Transverse colon (tissue), 4 donors: Measurements from ENCODE around the gene LAMTOR3. TPM values are rescaled to one million over a fixed set of nuclear protein-coding genes. Genes with fewer than 3 reads are reported as not detected.

Source experiments
- DNase-seq: peaks from one replicate; pipeline ENCODE4 v3.0.0-alpha.2; 2019
- H3K27ac ChIP-seq, 4 donors: fragments of 200-600 bp; sonication (generic); 2 replicates each; pipeline ENCODE4 v1.5.1; 2016 to 2018; ENCODE audit warnings: inconsistent platforms in 4 of 4
- H3K27me3 ChIP-seq: fragments of 200-600 bp; sonication (generic); 2 replicates; pipeline ENCODE4 v1.5.1; 2017; ENCODE audit warnings: inconsistent platforms
- H3K36me3 ChIP-seq, 4 donors: fragments of 200-600 bp; sonication (generic); 2 replicates each; pipeline ENCODE4 v1.5.1; 2017 to 2019; ENCODE audit warnings: inconsistent platforms in 4 of 4
- H3K4me1 ChIP-seq, 4 donors: fragments of 200-600 bp; sonication (generic); 2 replicates each; pipeline ENCODE4 v1.5.1; 2017 to 2020; ENCODE audit warnings: inconsistent platforms in 4 of 4
- H3K4me3 ChIP-seq, 4 donors: fragments of 200-600 bp; sonication (generic); 1 replicate in 1 of 4; 2 replicates in 3 of 4; pipeline versions ENCODE4 v1.5.1 to v1.6.1; 2017 to 2019; ENCODE audit warnings: inconsistent platforms in 4 of 4
- H3K9me3 ChIP-seq, 2 donors: fragments of 200-600 bp; sonication (generic); 2 replicates each; pipeline ENCODE4 v1.5.1; 2017 to 2019; ENCODE audit warnings: inconsistent platforms in 2 of 2
- CTCF ChIP-seq, 5 experiments: fragments of 200-600 bp in 3 of 5; fragments of 450-650 bp in 2 of 5; sonication (generic) in 3 of 5; IDR thresholded peaks; 1 replicate in 2 of 5; 2 replicates in 3 of 5; pipeline ENCODE4 v1.5.1; 2016 to 2017; ENCODE audit warnings: antibody characterized with exemption in 5 of 5, inconsistent platforms in 3 of 5, mild to moderate bottlenecking in 2 of 5, moderate library complexity in 1 of 5
- EP300 ChIP-seq: sonication (generic); formaldehyde crosslinking; IDR thresholded peaks from one replicate; pipeline ENCODE4 v1.6.1; 2017; ENCODE audit warnings: antibody characterized with exemption, low read depth
- POLR2A ChIP-seq: fragments of 450-650 bp; IDR thresholded peaks from one replicate; pipeline ENCODE4 v1.6.1; 2016; ENCODE audit warnings: antibody characterized with exemption, mild to moderate bottlenecking, moderate library complexity
- POLR2AphosphoS5 ChIP-seq, 3 donors: sonication (generic); formaldehyde crosslinking; IDR thresholded peaks; one replicate each; pipeline ENCODE4 v1.6.1; 2016; ENCODE audit warnings: antibody characterized with exemption in 3 of 3
- WGBS, 2 donors: methylation state at CpG; one replicate each; pipeline ENCODE4 v1.1.5; 2018; ENCODE audit warnings: low coverage in 1 of 2; 5-methylcytosine and 5-hydroxymethylcytosine counted together
- in situ Hi-C, 4 donors: fragments of 200-750 bp; cut with MboI; loops; one replicate each; pipeline versions ENCODE4 v1.15.0 to v1.15.1; 2017; ENCODE audit warnings: low sequenced_read_pairs in 3 of 4, low pct_ligation_motif_present in 1 of 4, low pct_unique_long_range_greater_than_20kb in 1 of 4
- intact Hi-C: fragments of 100-400 bp; cut with DNase I; formaldehyde crosslinking; loops from one replicate; pipeline ENCODE4 v1.15.1; 2023; ENCODE audit warnings: low total_unique reads
- total RNA-seq, 4 donors: library from RNA; depleted of rRNA; stranded (reverse); fragments of >200 nt; gene quantifications; one replicate each; pipeline ENCODE4 v1.1.0, GENCODE V29; 2016

The LAMTOR3 gene
- 10 to 100 TPM in 3 of 4 donors, under 1 TPM in 1; 1.00 to 60.3 (median 32.0) TPM for total RNA-seq

GRCh38 chr4:99894161-99894997, at the start of gene LAMTOR3:
TSS of gene LAMTOR3 (minus strand) at chr4:99894427. CDS start at chr4:99893963, 464 bp downstream.
- Histone ChIP-seq H3K9me3 (no peaks in the 10 kb centered on the region), H3K27ac (peak within 1 kb of the TSS; percentile 86 to 90 (median 89)), H3K36me3 (no peaks in the 10 kb centered on the region), H3K4me3 (peak within 1 kb of the TSS; percentile 57 to 81 (median 76)), H3K27me3 (no peaks in the 10 kb centered on the region), H3K4me1 (peaks cover 9 to 34% (median 11%) of the 10 kb centered on the region in 4 donors)
- intact Hi-C loops: loop anchor here (5.0 to 10.0 kb wide), 2 partner anchors 53 to 330 kb away; partner anchors contain the start of genes DNAJB14 and TRMT10A
- DNase-seq: peak; percentile 94
- in situ Hi-C loops: loop anchor here in 3 of 4 donors (10.0 to 25.0 kb wide), 3 partner anchors 50 to 332 kb away; partner anchors contain the start of genes TRMT10A (in 3 of the 3), MTTP (in 2 of the 3) and DNAJB14 (in 1 of the 3)
- TF ChIP-seq POLR2A (peak; percentile 76), EP300 (no peak), POLR2AphosphoS5 (IDR thresholded peaks at IDR 0.05) (peak; percentile 69 to 88 (median 86))
- WGBS, 2 donors: 3 to 15% methylated on average over 6 to 34 of the region's 40 CpGs

DNA sequence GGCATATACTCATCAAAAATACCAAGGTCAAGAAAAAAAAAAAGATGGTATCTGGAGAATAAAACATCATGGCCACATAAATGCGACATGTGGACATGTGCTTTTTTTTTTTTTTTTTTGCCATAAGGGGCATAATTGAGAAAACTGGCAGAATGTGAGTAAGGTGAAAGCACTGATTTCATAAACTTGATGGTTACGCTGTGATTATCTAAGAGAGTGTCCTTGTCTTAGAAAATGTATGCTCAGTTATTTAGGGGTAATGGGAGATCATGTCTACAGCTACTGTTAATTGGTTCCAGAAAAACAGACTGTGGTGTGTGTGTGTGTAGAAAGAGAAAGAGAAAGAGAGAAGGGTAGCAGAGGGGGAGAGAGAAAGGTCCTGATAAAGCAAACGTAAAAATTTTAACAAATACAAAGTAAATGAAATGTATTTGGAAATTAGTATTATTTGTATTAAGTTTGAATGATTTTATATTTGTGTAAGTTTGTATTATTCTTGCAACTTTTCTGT, 44.1 kb upstream of the LAMTOR3 start:
- Histone ChIP-seq H3K36me3 (peaks cover 0 to 8% (median 0%) of the 10 kb centered on the region in 4 donors), H3K27ac (no peak overlapping the region), H3K27me3 (no peaks in the 10 kb centered on the region), H3K9me3 (peaks cover 17 to 19% of the 10 kb centered on the region in 2 donors), H3K4me1 (peaks cover 0 to 4% (median 0%) of the 10 kb centered on the region in 4 donors), H3K4me3 (no peak overlapping the region)
- no peak for DNase-seq
- TF ChIP-seq EP300 (no peak), POLR2A (no peak), CTCF (IDR thresholded peaks at IDR 0.05) (no peak), POLR2AphosphoS5 (IDR thresholded peaks at IDR 0.05) (no peak)
- 91 to 100% methylated on average over 3 of the region's 3 CpGs for WGBS, 2 donors
- intact Hi-C loops (no loop called here), in situ Hi-C loops (no loop called here)

DNA sequence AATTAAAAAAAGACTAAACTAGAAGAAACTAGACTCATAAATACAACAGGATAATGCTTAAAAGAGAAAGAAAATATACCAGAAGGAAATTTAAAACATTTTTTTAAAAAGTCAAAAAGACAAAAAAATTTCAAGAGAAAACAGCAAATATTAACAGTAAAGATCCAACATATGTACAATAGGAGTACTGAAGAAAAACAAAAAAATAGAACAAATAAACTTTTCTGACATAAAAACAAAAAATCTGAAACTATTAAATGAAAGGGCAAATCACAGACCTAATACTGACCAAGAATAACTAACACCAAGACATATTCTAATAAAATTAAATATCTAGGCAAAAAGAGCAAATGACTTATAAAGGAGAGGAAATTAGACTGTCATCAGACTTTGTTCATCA, 40.7 kb upstream of the LAMTOR3 start:
- Histone ChIP-seq H3K27me3 (no peaks in the 10 kb centered on the region), H3K4me1 (no peaks in the 10 kb centered on the region), H3K4me3 (no peak overlapping the region), H3K36me3 (peaks cover 0 to 12% (median 0%) of the 10 kb centered on the region in 4 donors), H3K27ac (no peak overlapping the region), H3K9me3 (peaks cover 17 to 19% of the 10 kb centered on the region in 2 donors)
- in situ Hi-C loops: no loop called here
- no peak for DNase-seq
- intact Hi-C loops: no loop called here
- TF ChIP-seq CTCF (IDR thresholded peaks at IDR 0.05): no peak
- no peak for TF ChIP-seq POLR2AphosphoS5 (IDR thresholded peaks at IDR 0.05)
- TF ChIP-seq EP300: no peak
- no peak for TF ChIP-seq POLR2A

GRCh38 chr4:99927566-99927965, 33.3 kb upstream of the LAMTOR3 start:
- peaks cover 0 to 24% (median 0%) of the 10 kb centered on the region in 4 donors for H3K36me3 ChIP-seq
- TF ChIP-seq CTCF (IDR thresholded peaks at IDR 0.05): no peak
- TF ChIP-seq POLR2A: no peak
- TF ChIP-seq EP300: no peak
- TF ChIP-seq POLR2AphosphoS5 (IDR thresholded peaks at IDR 0.05): no peak
- DNase-seq: no peak
- H3K27ac ChIP-seq: no peak overlapping the region
- no peak overlapping the region for H3K4me3 ChIP-seq
- in situ Hi-C loops: no loop called here
- WGBS, 2 donors: 64 to 92% methylated on average over 2 of the region's 2 CpGs
- H3K4me1 ChIP-seq: no peaks in the 10 kb centered on the region
- intact Hi-C loops: no loop called here
- no peaks in the 10 kb centered on the region for H3K27me3 ChIP-seq
- no peaks in the 10 kb centered on the region for H3K9me3 ChIP-seq
